Chondrocyte (in vitro differentiated cells): Measurements from ENCODE around the gene XAGE2. TPM values are rescaled to one million over a fixed set of nuclear protein-coding genes. Genes with fewer than 3 reads are reported as not detected.

Source experiments
- DNase-seq: peaks from one replicate; pipeline ENCODE4 v3.0.0; 2021; ENCODE audit warnings: mixed read lengths, low spot score
- H3K27ac Mint-ChIP-seq: one replicate; pipeline ENCODE4 v1.8.0; 2021; ENCODE audit warnings: mild to moderate bottlenecking, moderate library complexity, mixed read lengths; ENCODE audit not compliant: unreplicated experiment
- H3K27me3 Mint-ChIP-seq: 2 replicates; pipeline ENCODE4 v1.8.0; 2021; ENCODE audit warnings: low read depth, mixed read lengths
- H3K36me3 Mint-ChIP-seq: 2 replicates; pipeline ENCODE4 v1.8.0; 2021; ENCODE audit warnings: low read depth, mixed read lengths
- H3K4me1 Mint-ChIP-seq: 2 replicates; pipeline ENCODE4 v1.8.0; 2021; ENCODE audit warnings: low read depth, mild to moderate bottlenecking, mixed read lengths
- H3K4me3 Mint-ChIP-seq: one replicate; pipeline ENCODE4 v1.8.0; 2021; ENCODE audit warnings: mild to moderate bottlenecking, moderate library complexity, mixed read lengths; ENCODE audit not compliant: unreplicated experiment
- H3K9me3 Mint-ChIP-seq: 2 replicates; pipeline ENCODE4 v1.8.0; 2021; ENCODE audit warnings: low read depth, mixed read lengths
- total RNA-seq: library from RNA; stranded (reverse); gene quantifications from 3 replicates; pipeline ENCODE4 v1.2.1, GENCODE V29; 2021
- TF ChIP-seq, protein P1 (sequence below): fragments of 200-600 bp; sonication (generic); IDR thresholded peaks from 2 replicates; pipeline ENCODE4 v1.5.0; 2021; ENCODE audit warnings: antibody characterized with exemption, mild to moderate bottlenecking, moderate library complexity

XAGE2 gene
- total RNA-seq, 1 donor from 2014 or later, result not detected

DNA sequence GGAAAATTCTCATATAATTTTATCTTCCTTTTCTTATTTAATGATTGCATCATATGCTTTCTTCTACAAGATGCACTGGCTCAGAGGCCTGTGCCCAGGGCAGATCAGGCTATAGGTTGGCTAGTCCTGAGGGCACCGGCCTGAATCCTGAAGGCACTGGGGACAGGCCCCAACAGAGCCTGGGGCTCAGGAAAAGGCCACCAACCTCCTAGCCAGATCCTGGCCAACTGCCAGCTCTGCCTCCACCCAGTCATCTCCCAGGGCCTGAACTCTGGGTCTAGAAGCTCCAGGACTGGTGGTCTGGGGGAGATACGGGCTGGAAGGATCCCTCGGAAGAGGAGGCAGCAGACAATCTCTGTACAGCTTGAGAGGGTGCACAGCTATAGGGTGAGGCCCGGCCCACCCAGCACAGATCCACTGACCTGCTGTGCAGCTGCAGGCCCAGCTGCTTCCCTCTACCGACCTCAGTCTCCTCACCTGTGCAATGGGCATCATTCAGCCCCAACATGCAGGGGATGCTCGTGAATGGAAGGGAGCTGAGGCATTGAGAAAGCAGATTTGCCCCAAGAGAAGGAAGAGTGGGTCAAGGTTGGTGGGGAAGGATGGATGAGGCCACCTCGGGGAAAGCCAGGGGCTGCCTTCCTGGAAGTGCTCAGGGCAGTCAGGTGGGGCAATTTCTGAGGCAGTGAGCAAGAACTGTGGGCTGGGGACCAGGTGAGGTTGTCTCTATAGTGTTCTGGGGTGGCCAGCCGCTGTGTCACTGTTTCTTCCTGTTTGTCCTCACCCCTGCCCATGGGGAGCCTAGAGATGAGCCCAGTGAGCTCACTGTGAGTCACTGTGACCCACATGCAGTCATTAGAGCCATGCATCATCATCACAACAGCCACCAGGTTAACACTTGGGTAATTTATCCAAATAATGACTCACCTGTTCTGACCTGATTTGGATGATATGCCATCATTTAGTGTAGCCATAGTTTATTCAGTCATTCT is 22.4 kb upstream of the XAGE2 start:
- TF ChIP-seq, protein P1, sequence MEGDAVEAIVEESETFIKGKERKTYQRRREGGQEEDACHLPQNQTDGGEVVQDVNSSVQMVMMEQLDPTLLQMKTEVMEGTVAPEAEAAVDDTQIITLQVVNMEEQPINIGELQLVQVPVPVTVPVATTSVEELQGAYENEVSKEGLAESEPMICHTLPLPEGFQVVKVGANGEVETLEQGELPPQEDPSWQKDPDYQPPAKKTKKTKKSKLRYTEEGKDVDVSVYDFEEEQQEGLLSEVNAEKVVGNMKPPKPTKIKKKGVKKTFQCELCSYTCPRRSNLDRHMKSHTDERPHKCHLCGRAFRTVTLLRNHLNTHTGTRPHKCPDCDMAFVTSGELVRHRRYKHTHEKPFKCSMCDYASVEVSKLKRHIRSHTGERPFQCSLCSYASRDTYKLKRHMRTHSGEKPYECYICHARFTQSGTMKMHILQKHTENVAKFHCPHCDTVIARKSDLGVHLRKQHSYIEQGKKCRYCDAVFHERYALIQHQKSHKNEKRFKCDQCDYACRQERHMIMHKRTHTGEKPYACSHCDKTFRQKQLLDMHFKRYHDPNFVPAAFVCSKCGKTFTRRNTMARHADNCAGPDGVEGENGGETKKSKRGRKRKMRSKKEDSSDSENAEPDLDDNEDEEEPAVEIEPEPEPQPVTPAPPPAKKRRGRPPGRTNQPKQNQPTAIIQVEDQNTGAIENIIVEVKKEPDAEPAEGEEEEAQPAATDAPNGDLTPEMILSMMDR, result no peak
- Mint-ChIP-seq H3K4me1 (no peaks in the 10 kb centered on the region), H3K27me3 (no peaks in the 10 kb centered on the region), H3K27ac (no peak overlapping the region), H3K9me3 (peaks cover 6% of the 10 kb centered on the region), H3K4me3 (no peak overlapping the region), H3K36me3 (no peaks in the 10 kb centered on the region)
- no peak for DNase-seq

DNA sequence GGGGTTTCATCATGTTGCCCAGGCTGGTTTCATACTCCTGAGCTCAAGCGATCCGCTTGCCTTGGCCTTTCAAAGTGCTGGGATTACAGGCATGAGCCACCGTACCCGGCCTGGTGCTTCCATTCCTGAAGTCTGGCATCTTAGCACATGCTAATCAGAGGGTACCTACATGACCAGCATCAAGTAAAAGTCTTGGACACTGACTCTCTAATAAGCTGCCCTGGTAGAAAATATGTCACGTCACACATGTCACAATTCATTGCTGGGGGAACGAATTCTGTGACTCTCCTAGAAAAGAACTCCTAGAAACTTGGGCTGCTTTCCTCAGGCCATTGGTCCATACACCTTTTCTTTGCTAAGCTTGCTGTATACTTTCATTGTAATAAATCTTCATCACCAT is 19.1 kb upstream of the XAGE2 start:
- H3K27me3 Mint-ChIP-seq, result peaks cover 1% of the 10 kb centered on the region
- no peaks in the 10 kb centered on the region for H3K4me1 Mint-ChIP-seq
- no peak overlapping the region for H3K4me3 Mint-ChIP-seq
- TF ChIP-seq, protein P1, result no peak
- H3K27ac Mint-ChIP-seq, result no peak overlapping the region
- no peak for DNase-seq
- peaks cover 4% of the 10 kb centered on the region for H3K9me3 Mint-ChIP-seq
- no peaks in the 10 kb centered on the region for H3K36me3 Mint-ChIP-seq

DNA sequence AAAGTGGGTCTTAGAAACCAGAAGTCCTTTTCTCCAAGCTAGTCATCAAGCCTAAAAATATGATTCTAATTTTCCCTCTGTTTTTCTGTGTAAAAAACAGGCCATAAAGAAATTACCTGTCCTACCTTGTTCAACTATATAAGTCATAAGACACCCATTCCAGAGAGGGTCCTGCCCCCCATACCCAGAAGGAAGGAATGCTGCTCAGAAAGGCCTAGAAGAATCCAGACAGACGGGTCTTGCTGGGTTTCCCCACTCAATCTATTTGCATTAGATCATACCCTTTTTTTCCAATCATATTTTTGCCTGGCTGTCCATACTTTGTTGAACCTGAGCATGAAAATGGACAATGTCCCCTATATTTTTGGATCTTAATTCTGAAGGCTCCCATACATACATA is 16.3 kb upstream of the XAGE2 start:
- Mint-ChIP-seq H3K9me3 (no peaks in the 10 kb centered on the region), H3K36me3 (no peaks in the 10 kb centered on the region), H3K27ac (no peak overlapping the region), H3K27me3 (peaks cover 1% of the 10 kb centered on the region), H3K4me1 (no peaks in the 10 kb centered on the region), H3K4me3 (no peak overlapping the region)
- DNase-seq, result no peak
- TF ChIP-seq, protein P1, result no peak

- Mint-ChIP-seq H3K27me3 (peaks cover 1% of the 10 kb centered on the region), H3K36me3 (no peaks in the 10 kb centered on the region), H3K4me3 (no peak overlapping the region), H3K27ac (no peak overlapping the region), H3K4me1 (no peaks in the 10 kb centered on the region), H3K9me3 (no peaks in the 10 kb centered on the region)
- TF ChIP-seq, protein P1, result no peak
- DNase-seq, result no peak
Measured at GRCh38 chrX:52353838-52354237, 15.0 kb upstream of the XAGE2 start.

DNA sequence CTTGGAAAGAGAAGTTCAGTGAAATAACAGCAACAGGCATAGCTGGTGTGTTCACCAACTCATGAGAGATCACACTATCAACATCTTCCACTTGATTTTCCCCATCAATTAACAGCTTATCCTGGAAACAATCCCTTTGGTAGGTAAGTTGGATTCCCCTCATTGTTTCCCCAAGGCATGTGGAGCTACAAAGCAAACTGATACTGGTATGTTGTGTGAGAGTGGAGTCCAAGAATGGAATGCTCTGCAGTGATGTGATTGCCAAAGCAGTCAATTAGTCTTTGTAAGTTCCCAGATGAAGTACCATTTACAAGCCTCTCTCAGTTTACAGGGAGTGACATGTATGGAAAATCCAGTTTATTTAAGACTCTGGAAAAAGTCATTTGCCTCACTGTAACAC is 13.7 kb upstream of the XAGE2 start:
- Mint-ChIP-seq H3K4me1 (no peaks in the 10 kb centered on the region), H3K9me3 (no peaks in the 10 kb centered on the region), H3K27ac (no peak overlapping the region), H3K27me3 (peaks cover 1% of the 10 kb centered on the region), H3K36me3 (no peaks in the 10 kb centered on the region), H3K4me3 (no peak overlapping the region)
- TF ChIP-seq, protein P1, result no peak
- no peak for DNase-seq
